GM12872 (cell line): ENCODE results near the gene FASTK.

ENCODE experiments used
- TF ChIP-seq, protein P1 (sequence below): IDR thresholded peaks from 3 replicates; pipeline ENCODE4 v1.5.1; 2011; ENCODE audit warnings: low read depth, mild to moderate bottlenecking, low read length, moderate library complexity; ENCODE audit not compliant: insufficient read depth

The FASTK gene

DNA sequence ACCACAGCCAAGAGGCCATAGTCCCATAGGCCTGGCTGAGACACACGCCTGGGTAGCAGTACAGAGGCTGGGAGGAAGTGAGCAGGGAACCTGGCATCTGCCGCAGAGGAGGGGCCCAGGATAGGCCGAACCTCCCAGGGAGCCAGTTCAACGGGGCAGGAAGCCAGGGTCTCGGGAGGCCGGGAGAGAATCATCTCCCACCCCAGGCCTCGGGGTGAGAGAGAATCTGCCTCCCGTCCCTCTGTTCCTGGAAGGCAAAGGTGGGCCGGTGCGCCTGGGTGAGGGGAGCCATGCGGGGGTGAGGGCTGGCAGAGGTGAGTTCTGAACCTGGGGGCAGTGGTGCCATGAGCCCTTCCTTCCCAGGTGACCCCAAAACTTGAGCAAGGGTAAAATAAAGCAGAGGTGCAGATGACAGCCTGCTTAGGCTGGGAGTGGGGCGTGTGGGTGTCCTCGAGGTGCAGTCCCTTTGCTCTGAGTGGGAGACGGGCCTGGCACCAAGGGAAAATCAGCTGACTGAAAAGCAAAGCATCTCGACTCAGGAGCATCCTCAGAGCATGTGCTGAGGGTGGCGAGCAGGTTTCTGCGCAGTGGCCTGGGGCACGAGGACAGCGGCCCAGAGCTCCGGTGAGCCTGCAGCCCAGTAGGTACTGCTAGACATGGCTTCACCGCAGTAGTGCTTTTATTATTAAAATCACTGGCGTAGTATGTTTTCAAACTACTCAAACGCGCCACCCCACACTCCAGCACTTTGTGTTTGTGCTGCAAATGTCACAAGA lies 21.2 kb upstream of the FASTK start:
- TF ChIP-seq, protein P1, sequence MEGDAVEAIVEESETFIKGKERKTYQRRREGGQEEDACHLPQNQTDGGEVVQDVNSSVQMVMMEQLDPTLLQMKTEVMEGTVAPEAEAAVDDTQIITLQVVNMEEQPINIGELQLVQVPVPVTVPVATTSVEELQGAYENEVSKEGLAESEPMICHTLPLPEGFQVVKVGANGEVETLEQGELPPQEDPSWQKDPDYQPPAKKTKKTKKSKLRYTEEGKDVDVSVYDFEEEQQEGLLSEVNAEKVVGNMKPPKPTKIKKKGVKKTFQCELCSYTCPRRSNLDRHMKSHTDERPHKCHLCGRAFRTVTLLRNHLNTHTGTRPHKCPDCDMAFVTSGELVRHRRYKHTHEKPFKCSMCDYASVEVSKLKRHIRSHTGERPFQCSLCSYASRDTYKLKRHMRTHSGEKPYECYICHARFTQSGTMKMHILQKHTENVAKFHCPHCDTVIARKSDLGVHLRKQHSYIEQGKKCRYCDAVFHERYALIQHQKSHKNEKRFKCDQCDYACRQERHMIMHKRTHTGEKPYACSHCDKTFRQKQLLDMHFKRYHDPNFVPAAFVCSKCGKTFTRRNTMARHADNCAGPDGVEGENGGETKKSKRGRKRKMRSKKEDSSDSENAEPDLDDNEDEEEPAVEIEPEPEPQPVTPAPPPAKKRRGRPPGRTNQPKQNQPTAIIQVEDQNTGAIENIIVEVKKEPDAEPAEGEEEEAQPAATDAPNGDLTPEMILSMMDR, result no peak

DNA sequence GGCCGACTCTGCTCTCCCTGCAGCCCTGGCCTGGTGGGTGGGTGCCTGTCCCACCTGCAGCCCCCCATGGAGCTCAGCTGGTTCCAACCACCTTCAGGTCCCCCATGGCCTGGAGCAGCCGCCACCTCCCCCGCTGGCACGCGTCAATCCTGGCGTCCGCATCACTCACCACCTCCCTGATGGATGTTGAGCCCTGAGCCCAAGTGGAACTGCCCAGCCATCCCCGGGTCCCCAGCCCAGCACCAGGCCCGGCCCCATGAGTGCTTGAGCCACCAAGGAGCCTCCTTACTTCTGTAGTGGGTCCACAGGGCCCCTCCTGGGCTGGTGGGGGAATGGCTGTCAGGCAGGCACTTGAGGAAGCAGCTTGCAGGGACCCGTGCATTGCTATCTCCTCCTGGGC lies 20.3 kb upstream of the FASTK start:
- TF ChIP-seq, protein P1, result no peak

DNA sequence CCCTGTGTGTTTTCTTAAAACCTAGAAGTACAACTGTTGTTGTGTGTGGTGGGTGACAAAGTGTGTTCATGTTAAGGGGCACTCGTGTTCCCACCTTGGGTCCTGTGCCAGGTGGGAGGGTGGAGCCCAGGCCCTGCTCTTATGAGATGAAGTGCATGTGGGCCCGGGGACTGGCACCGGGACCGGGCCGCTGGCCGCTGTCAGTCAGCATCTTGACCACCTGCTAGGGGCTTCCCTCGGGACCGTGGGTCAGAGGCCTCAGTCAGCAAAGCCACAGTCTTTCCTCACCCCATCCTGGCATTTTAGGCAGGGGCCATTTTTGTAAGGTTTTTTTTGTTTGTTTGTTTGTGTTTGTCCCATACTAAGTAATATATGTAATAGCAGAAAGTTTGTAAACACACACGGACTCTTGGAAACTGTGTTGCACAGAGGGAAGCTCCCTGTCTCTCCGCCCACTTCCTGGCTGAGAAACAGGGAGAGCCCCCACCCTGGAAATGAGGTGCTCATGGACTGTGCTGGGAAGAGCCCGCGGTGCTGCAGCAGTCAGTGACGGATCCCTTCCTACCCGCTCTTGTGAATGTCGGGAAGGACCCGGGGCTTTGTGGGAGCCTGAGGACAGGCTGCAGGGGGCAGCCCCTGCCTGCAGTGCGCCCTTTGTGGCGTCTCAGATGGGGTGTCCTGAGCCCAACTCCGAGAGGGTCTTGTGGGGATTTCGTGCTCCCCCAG lies 19.0 kb upstream of the FASTK start:
- TF ChIP-seq, protein P1, result no peak

DNA sequence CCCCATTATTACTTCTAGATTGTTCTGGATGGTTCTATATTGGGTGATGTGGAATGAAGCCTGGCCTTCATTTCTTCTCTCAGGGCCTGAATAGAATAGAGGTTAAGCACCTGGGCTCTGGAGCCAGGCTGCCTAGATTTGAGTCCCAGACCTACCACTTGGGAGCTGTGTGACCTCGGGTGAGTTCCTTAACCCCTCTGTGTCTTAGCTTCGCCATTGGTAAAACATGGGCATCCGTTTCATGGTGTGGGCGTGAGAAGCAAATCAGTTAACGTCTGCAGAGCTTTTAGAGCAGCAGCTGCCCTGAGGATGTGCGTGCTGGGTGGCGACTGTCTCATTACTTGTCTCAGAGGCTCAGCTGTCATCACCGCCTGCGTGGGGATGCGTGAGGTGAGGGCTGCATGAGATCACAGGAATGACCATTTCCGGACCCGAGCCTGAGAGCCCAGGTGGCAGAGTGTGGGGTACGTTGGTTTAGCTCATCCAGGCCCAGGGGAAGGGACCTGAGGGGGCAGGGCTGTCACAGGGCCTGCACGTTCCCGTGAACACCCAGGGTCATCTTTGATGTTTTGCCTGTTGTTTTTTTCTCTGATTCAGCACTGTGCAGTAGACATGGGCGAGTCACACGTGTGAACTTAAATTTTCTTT lies 15.3 kb upstream of the FASTK start:
- TF ChIP-seq, protein P1, result no peak

DNA sequence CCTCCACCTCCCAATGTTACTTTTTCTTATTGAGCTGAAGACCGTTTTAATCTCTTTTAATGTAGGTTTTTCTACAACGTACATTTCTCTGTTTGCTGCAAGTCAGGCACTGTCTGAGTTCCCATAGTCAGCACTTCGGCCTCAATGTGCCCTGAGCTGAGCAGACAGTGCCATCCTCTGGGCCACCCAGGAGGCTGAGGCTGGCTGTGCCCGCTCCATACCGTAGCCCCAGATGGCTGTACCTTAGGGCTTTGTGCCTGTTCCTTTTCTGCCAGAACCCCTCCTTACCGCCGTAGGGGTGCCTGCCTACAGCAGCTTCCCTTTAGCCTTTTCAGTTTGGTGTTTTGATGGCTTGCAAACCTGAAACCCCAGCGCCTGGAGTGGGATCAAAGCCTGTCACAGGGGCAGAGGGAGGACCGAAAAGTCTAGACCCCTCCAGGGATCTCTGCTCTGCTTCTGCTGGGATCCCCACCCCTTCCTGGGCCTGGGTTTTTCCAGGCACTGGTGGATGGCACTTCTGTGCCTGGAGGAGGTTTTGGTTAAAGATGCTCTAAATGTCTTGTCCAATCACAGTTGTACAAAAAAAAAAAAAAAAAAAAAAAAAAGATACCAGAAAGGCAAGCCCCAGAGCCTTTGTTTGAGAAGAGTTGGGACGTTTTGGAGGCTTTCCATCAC lies 14.7 kb upstream of the FASTK start:
- TF ChIP-seq, protein P1, result no peak

DNA sequence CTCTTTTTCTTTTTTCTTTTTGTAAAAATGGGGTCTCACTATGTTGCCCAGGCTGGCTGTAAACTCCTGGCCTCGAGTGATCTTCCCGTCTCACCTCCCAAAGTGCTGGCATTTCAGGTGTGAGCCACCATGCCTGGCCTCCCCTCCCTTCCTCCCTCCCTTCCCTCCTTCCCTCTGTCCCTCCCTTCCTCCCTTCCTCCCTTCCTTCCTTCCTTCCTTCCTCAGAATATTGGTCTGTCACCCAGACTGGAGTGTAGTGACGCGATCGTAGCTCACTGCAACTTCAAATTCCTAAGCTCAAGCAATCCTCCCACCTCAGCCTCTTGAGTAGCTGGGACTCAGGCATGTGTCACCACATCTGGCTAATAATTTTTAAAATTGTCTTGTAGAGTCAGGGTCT lies 14.1 kb upstream of the FASTK start:
- TF ChIP-seq, protein P1, result no peak

DNA sequence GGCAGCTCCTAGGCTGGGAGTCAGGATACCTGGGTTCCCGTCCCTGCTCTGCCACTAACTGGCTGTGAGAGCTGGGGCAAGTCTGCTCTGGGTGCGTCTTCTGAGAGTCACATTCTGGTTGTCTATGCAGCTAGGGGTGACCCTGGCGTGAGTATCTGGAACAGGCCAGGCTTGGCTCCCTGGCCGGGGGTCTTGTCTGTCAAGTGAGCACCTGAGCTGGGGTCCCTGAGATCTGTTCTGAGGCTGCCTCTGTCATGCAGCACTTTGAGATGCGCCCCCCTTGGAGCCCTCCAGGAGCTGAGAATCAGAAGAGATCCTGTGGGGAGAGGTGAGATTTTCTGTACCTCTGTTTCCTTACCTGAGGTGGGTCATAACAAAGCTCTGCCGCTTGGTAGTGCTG lies 13.1 kb upstream of the FASTK start:
- TF ChIP-seq, protein P1, result no peak
